Measurements from ENCODE around the gene VPS16. TPM values are rescaled to one million over a fixed set of nuclear protein-coding genes. Genes with fewer than 3 reads are reported as not detected.

VPS16 gene
- total and polyA plus RNA-seq, 4 donors, result 14.5 to 24.3 (median 16.1) TPM

DNA sequence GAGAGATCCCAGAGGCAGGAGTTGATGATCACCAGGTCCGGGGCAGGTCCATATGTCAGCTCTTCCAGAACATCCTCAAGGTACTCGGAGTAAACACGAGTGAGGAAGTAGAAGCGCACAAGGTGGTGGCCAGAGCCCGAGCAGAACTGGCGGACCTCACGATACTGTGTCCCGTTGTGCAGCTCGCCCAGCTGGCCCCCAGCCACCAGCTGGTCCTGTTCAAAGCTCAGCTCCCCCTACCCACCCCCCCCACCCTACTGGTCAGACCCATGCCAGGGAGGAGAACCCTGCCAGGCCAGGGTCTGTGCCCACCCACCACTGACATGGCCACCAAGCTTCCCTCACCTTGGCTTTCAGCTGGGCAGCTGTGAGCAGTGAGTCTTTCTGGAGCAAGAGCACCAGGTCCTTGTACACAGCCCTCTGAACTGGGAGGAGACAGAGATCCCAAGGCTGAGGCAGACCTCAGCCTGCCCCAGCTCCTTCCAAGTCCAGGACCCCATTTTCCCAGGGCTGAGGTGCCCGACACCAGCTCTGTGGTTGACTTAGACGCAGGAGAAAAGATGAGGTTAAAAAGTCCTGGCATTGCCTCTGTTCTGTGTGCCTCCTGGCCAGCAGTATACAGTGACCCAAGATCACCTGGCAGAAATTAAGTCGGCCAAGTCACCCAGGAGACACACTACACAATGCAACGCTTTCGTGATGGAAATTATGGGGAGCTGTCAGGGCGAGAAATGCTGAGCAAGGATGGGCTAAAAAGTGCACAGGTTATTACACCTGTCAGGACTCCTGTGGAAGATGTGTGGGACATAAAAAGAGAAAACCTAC lies 1.5 kb upstream of the VPS16 start (continued):
- TF ChIP-seq TAF1 (conservative IDR thresholded peaks at IDR 0.05) (no peak), HNF4G (IDR thresholded peaks at IDR 0.05) (no peak), HNF4A (conservative IDR thresholded peaks at IDR 0.05) (no peak), RXRA (IDR thresholded peaks at IDR 0.05) (no peak), YY1 (IDR thresholded peaks at IDR 0.05) (no peak), EGR1 (IDR thresholded peaks at IDR 0.05; ENCODE audit: low read depth in 2 of 2) (no peak), JUND (IDR thresholded peaks at IDR 0.05) (no peak), SP1 (IDR thresholded peaks at IDR 0.05) (no peak), GABPA (IDR thresholded peaks at IDR 0.05 in 1 of 2, conservative IDR thresholded peaks at IDR 0.05 in 1 of 2) (no peak), RAD21 (IDR thresholded peaks at IDR 0.05) (no peak), NR2F2 (IDR thresholded peaks at IDR 0.05) (no peak)

- no peaks in the 10 kb centered on the region for H3K9me3 ChIP-seq (ENCODE audit: control insufficient read depth in 4 of 4, low read length in 3 of 4)
- TF ChIP-seq HNF4G (IDR thresholded peaks at IDR 0.05) (no peak), ZBTB33 (IDR thresholded peaks at IDR 0.05) (no peak), RAD21 (IDR thresholded peaks at IDR 0.05) (no peak), NR2F2 (IDR thresholded peaks at IDR 0.05) (no peak), MAX (IDR thresholded peaks at IDR 0.05) (no peak), EGR1 (IDR thresholded peaks at IDR 0.05; ENCODE audit: low read depth in 2 of 2) (no peak), HNF4A (conservative IDR thresholded peaks at IDR 0.05) (no peak), CTCF (IDR thresholded peaks at IDR 0.05; ENCODE audit: low read depth, low read length, missing input control) (no peak), TAF1 (conservative IDR thresholded peaks at IDR 0.05) (no peak), JUND (IDR thresholded peaks at IDR 0.05) (no peak), YY1 (IDR thresholded peaks at IDR 0.05) (no peak), SP1 (IDR thresholded peaks at IDR 0.05) (no peak), GABPA (IDR thresholded peaks at IDR 0.05 in 1 of 2, conservative IDR thresholded peaks at IDR 0.05 in 1 of 2) (no peak), FOXA2 (IDR thresholded peaks at IDR 0.05) (no peak), REST (IDR thresholded peaks at IDR 0.05) (no peak), FOXA1 (IDR thresholded peaks at IDR 0.05) (no peak), RXRA (IDR thresholded peaks at IDR 0.05) (no peak)
- TF ChIP-seq, protein P1, sequence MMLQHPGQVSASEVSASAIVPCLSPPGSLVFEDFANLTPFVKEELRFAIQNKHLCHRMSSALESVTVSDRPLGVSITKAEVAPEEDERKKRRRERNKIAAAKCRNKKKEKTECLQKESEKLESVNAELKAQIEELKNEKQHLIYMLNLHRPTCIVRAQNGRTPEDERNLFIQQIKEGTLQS (IDR thresholded peaks at IDR 0.05), result no peak
- peaks cover 0 to 11% (median 4%) of the 10 kb centered on the region in 4 donors for H3K36me3 ChIP-seq (ENCODE audit: control insufficient read depth in 4 of 4, insufficient read depth in 3 of 4, low read depth in 1 of 4, low read length in 3 of 4)
- WGBS, result 88% methylated on average over 21 of the region's 21 CpGs
- H3K27ac ChIP-seq (ENCODE audit: low read depth in 1 of 2, low read length in 2 of 2), result peak overlapping the region in 1 of 2 donors; percentile 87
- peak overlapping the region; percentile 39 to 96 for H3K9ac ChIP-seq (ENCODE audit: low read depth in 1 of 2, low read length in 2 of 2)
- no peaks in the 10 kb centered on the region for H3K27me3 ChIP-seq (ENCODE audit: control insufficient read depth in 4 of 4, insufficient read depth in 4 of 4, low read length in 3 of 4)
- H3K4me1 ChIP-seq (ENCODE audit: control insufficient read depth in 4 of 4, insufficient read depth in 4 of 4, low read length in 3 of 4), result peaks cover 9 to 16% (median 13%) of the 10 kb centered on the region in 4 donors
- no peak for DNase-seq (ENCODE audit: low spot score)
- peak overlapping the region; percentile 88 to 98 (median 90) for H3K4me3 ChIP-seq (ENCODE audit: low read depth in 1 of 3, low read length in 3 of 3)
Measured at GRCh38 chr20:2839732-2840137, 810 bp upstream of the VPS16 start.
